GM10266 (cell line): ENCODE measurements around the gene PCYOX1L.

Source experiments
- DNase-seq: peaks from one replicate; pipeline ENCODE4 v3.0.0; 2012; ENCODE audit errors: extremely low spot score
- TF ChIP-seq, protein P1 (sequence below): IDR thresholded peaks from 2 replicates; pipeline ENCODE4 v1.5.1; 2012; ENCODE audit warnings: mild to moderate bottlenecking, low read depth; ENCODE audit not compliant: control insufficient read depth, insufficient read depth; ENCODE audit errors: missing control alignments

Gene PCYOX1L

DNA sequence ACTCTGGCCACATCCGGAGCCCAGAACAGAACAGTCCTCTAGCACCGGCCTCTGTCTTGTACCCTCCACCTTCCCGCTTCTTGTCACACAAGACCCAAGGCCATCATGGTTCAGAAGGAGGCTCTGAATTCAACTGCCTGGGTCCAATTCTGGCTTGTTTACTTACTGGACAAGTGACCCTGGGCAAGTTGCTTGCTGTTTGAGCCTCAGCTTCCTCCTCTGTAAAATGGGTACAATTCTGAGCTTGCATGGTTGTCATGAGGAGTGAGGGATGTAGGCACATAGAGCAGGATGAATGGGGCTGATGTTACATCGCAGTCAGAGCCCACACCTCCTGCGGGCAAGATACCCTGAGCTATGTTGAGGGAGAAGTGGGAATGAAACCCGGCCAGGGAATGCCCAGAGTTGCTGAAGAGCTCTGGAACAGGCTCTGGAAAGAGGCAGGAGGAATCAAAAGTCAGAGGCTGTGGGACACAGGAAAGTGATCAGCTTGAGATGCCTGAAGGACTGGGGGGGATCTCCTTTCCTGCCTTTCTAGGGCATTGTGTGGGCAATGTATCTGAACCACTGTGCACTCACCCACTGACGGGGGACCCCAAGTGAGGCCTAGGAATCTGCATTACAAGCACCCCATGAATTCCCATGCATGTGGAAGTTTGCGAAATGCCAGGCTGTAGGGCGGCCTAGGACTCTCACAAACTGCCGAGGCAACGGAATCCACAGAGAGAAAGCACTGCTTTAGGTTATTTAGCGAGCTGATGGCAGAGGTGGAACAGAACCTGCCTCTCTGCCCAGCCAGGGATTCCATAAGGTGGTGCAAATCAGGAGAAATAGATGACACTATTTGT is 50.6 kb downstream of the PCYOX1L start:
- no peak for DNase-seq
- TF ChIP-seq, protein P1, sequence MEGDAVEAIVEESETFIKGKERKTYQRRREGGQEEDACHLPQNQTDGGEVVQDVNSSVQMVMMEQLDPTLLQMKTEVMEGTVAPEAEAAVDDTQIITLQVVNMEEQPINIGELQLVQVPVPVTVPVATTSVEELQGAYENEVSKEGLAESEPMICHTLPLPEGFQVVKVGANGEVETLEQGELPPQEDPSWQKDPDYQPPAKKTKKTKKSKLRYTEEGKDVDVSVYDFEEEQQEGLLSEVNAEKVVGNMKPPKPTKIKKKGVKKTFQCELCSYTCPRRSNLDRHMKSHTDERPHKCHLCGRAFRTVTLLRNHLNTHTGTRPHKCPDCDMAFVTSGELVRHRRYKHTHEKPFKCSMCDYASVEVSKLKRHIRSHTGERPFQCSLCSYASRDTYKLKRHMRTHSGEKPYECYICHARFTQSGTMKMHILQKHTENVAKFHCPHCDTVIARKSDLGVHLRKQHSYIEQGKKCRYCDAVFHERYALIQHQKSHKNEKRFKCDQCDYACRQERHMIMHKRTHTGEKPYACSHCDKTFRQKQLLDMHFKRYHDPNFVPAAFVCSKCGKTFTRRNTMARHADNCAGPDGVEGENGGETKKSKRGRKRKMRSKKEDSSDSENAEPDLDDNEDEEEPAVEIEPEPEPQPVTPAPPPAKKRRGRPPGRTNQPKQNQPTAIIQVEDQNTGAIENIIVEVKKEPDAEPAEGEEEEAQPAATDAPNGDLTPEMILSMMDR, result no peak

DNA sequence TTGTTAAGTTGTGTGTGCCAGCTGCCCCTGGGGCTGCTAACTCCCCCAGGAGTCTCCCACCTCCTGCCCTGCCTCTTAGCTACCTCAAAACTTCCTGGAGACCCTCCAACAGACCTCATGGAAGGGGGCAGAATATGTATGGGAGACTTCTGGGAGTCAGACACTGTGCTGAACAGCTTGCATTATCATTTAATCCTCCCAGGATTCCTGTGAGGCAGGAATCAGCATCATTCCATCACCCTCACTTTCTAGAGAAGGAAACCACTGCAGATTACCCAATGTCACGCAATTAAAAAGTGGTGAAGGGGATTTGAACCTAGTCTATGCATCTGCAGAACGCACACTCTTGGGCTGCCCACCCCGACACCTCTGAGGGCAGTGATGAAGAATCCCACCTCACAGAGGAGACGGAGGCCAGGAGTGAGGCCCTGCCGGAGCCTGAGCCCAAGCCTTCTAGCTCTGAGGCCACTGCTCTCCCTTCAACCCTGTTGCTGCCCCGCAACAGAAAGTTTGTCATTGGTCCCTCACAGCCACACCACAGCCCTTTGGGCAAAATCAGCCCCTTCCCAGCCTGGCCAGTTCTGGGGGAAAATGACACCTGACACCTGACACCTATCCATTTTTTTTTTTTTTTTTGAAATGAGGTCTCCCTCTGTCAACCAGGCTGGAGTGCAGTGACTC is 51.6 kb downstream of the PCYOX1L start:
- DNase-seq, result no peak
- TF ChIP-seq, protein P1, result no peak

DNA sequence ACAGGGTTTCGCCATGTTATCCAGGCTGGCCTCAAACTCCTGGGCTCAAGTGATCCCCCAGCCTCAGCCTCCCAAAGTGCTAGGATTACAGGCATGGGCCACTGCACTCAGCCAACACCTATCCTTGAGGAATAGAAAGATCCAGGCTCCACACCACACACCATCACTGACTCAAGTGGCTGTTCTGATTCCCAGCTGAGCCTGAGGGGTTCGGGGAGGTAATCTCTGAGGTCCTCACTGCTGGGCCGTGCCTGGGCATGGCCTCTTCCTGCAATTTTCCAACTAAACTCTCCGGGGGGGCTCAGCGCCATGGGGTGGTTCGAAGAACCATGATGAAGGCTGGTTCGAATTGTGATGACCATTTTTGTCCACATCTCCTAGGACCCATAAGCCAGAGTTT is 52.2 kb downstream of the PCYOX1L start:
- DNase-seq, result no peak
- TF ChIP-seq, protein P1, result no peak

DNA sequence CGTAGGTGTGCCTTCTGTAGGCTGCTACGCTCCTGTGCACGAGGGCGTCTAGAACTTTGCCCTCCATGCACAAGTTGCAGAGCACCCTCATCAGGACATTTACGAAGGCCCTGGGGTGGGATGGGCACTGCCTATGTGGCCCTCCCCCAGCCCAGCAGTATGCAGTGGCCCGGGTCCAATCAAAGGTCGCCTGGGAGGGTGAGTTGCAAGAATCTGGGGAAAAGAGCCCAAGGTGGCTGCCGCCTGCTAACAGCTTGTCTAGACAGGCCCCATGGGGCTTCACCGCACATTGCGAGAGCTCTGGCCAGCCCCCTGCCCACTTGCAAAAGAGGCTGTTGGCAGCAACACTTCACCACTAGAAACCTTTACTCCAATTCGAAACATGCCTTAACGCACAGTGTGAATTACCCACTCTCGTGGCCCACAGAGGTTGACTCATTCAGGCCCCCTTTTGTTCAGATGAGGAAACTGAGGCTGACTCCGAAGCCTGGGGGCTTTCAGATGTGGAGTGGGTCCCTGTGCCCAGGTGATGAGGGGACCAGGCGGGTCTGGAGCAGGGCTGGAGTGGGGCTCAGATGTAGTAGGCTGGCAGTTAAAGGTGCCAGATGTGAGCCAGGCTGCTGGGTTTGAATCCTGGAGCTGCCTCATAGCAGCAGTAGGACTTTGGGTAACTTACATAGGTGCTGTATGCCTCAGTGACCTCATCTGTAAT is 53.0 kb downstream of the PCYOX1L start:
- TF ChIP-seq, protein P1, result no peak
- no peak for DNase-seq

DNA sequence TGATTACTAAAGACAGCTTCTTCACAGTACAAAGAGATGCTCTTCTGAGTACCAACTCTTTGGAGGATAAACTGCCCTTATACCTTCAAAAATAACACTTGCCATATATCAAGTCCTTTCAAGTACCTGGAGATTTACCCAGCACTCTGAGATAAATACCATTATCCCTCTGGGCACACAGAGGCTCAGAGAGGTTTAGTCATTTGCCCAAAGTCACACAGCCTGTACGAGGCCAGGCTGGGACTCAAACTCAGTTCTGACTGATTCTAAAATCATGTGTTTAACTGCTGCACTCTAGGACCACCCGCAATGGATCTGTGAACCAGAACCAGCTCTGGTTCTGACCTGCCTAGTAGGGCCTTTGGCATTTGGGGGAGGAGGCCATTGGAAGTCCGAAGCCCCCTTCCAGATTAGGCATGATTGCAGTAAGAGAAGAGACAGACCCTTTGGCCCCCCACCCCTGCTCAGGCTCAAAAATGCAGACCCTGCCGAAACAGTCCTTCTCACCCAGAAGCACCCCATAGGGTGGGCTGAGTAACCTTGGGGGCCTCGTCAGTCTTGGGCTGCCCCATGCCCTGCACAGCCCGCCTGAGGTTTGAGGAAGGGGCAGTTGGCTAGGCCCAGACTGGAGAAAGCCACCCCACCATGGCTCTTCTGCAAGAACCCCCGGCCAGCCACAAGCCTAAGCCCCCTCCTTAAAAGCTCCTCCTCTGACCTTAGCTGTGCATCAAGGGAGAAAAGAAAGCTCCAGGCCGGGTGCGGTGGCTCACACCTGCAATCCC is 54.1 kb downstream of the PCYOX1L start:
- DNase-seq, result no peak
- TF ChIP-seq, protein P1, result no peak

DNA sequence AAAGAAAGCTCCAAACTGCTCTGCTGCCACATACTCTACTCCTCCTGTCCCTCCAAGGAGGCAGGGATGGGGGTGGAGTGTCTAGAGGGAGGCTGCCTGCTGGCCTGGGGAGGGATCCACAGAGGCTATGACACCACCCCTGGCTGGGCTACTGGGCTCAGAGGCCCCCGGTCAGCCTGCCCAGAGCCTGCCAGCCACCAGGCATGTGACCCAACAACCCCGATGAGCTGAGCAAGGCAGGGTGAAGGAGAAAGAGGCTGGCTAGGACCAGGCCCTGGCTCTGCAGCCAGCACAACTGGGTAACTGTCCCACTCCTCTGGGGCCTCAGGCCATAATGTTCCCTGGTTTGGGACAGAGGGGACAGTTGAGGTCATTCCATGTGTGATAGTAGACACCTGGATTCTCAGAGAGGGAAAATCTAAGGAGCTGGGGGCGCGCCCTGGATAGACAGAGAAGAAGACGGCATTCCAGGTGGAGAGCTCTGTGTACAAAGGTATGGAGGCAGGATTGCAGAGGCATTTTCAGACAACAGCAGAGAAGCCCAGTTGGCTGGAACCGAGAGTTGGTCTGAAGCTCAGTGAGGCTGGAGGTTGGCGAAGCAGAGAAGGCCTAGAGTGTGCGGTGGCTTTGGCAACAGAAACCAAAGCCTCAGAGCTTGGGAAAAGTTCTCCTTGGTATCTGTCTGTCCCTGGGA is 55.1 kb downstream of the PCYOX1L start:
- no peak for DNase-seq
- TF ChIP-seq, protein P1, result no peak
